ENCODE measurements around the gene OR8B12. TPM values are rescaled to one million over a fixed set of nuclear protein-coding genes. Genes with fewer than 3 reads are reported as not detected.
"Not testable (repeated sequence)": the region's sequence is repeated elsewhere in the genome, so short reads cannot be mapped to it uniquely, and the experiment has no call there.

OR8B12 gene
- total RNA-seq, 1 donor from 2014 or later, result not detected

DNA sequence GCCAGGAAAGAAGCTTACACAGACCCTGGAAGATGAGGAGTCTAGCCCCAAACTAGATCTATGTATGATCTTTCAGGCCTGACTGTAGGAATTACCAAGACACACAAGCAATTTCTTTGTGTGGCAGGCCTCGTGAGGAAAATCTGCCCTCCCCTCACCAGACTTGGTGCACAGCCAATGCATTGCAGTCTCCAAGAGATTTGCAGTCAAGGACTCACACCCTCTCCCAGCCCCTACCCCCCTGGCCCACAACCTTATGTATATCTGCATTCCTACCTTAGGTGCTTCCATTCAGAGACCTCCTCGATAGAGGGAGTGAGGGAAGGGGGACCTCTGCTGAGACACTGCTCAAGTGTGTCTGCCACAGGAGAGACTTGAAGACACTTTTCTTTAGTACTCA, 9.8 kb downstream of the OR8B12 start:
- no peak for DNase-seq (ENCODE audit: low spot score in 2 of 2)
- FAIRE-seq, result no peak

GRCh38 chr11:124520550-124520854, 23.0 kb downstream of the OR8B12 start:
- no peak for FAIRE-seq
- DNase-seq (ENCODE audit: low spot score in 2 of 2), result no peak

GRCh38 chr11:124519850-124520549, 23.5 kb downstream of the OR8B12 start:
- DNase-seq (ENCODE audit: low spot score in 2 of 2) (no peak), FAIRE-seq (no peak)

- FAIRE-seq (no peak), DNase-seq (ENCODE audit: low spot score in 2 of 2) (no peak)
These were observed 24.4 kb downstream of the OR8B12 start for GRCh38 chr11:124518989-124519451.

- DNase-seq (ENCODE audit: low spot score in 2 of 2) (no peak), FAIRE-seq (no peak)
These were observed 26.1 kb downstream of the OR8B12 start for GRCh38 chr11:124517314-124517713.

- not testable (repeated sequence) for DNase-seq (ENCODE audit: low spot score in 2 of 2); FAIRE-seq
These were observed 28.8 kb downstream of the OR8B12 start for GRCh38 chr11:124514675-124515074.

- FAIRE-seq, result no peak
- DNase-seq (ENCODE audit: low spot score in 2 of 2), result no peak
These were observed 29.3 kb downstream of the OR8B12 start for GRCh38 chr11:124514131-124514530.

DNA sequence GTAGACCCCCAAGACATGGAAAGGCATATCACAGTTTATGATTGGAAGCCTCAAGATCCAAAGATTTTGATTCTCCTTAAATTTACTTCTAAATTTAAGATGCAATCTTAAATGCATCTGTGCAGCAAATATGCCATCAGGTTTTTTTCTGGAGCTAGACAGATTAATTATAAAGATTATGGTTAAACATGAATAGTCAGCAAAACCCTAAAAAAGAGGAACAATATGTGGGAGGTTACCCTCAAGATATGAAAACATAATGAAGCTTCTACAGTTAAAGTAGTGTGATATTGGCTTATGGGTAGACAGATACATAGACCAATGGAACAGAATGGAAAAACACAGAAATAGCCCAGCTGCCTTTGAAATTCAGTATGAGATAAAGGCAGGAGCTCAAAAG, 31.7 kb downstream of the OR8B12 start:
- DNase-seq (ENCODE audit: low spot score in 2 of 2), result no peak
- no peak for FAIRE-seq

- DNase-seq (ENCODE audit: low spot score in 2 of 2) (no peak), FAIRE-seq (no peak)
These were observed 33.2 kb downstream of the OR8B12 start for GRCh38 chr11:124510279-124510678.

DNA sequence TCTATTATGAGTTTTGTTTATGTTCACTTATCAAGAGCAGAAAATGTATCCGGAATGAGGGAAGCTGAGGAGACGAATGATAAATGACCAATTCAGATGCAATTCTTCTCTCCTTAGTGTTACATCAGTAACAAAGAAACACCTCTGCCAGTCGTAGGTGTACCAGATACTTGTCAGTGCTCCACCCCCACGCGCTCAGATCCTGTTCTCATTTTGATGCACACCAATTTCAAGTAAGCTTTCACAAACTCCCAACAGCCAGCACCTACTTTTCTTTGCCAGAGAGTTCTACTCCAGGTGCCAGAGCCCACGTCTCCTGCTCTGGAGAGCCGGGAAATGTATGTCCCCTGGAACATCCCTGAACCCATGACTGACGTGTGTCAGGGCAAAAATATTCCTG, 43.7 kb downstream of the OR8B12 start:
- DNase-seq (ENCODE audit: low spot score in 2 of 2), result no peak
- FAIRE-seq, result no peak

GRCh38 chr11:124493016-124493655, 50.3 kb downstream of the OR8B12 start:
- no peak for FAIRE-seq
- DNase-seq (ENCODE audit: low spot score in 2 of 2), result no peak

Small RNA genes lying within 50 kb of the gene (small RNA-seq; reads per million reads assigned to genes)
- not detected for gene OR8A3P

Other genes starting within 250 kb of the OR8B12 start
- not detected for gene OR8D1, start 229.7 kb downstream of the OR8B12 start, total RNA-seq
- gene OR8D2, start 223.5 kb downstream of the OR8B12 start, total RNA-seq, result not detected
- gene OR8B2, start 159.2 kb downstream of the OR8B12 start, total RNA-seq, result not detected
- gene OR8B3, start 144.6 kb downstream of the OR8B12 start, total RNA-seq, result not detected
- gene OR8B4, start 118.8 kb downstream of the OR8B12 start, total RNA-seq, result not detected
- not detected for gene OR8B8, start 98.0 kb downstream of the OR8B12 start, total RNA-seq
- not detected for gene OR8A1, start 26.3 kb upstream of the OR8B12 start, total RNA-seq
- not detected for gene PANX3, start 67.8 kb upstream of the OR8B12 start, total RNA-seq
- 35.9 TPM for gene TBRG1, start 79.2 kb upstream of the OR8B12 start, total RNA-seq
- 10.2 TPM for gene SIAE, start 130.1 kb upstream of the OR8B12 start, total RNA-seq
- gene SPA17, start 130.2 kb upstream of the OR8B12 start, total RNA-seq, result 5.7 TPM
- gene NRGN, start 196.3 kb upstream of the OR8B12 start, total RNA-seq, result 2.9 TPM
- not detected for gene VSIG2, start 208.6 kb upstream of the OR8B12 start, total RNA-seq
- 3.7 TPM for gene ESAM, start 218.6 kb upstream of the OR8B12 start, total RNA-seq